Tibial nerve (tissue), 3 donors: ENCODE data around the gene LRRC37B.
"Not testable (repeated sequence)": the region's sequence is repeated elsewhere in the genome, so short reads cannot be mapped to it uniquely, and the experiment has no call there.

ENCODE experiments used
- CTCF ChIP-seq, 5 experiments: fragments of 200-600 bp in 3 of 5; fragments of 450-650 bp in 2 of 5; sonication (generic) in 3 of 5; IDR thresholded peaks; one replicate each; pipeline ENCODE4 v1.5.1; 2016 to 2019; ENCODE audit warnings: antibody characterized with exemption in 5 of 5, mild to moderate bottlenecking in 3 of 5, moderate library complexity in 2 of 5
- POLR2A ChIP-seq, 2 donors: fragments of 450-650 bp; IDR thresholded peaks; one replicate each; pipeline ENCODE4 v1.6.1; 2017; ENCODE audit warnings: antibody characterized with exemption in 2 of 2, mild to moderate bottlenecking in 2 of 2, moderate library complexity in 2 of 2

- not testable (repeated sequence) for TF ChIP-seq CTCF, POLR2A (IDR thresholded peaks at IDR 0.05)
Measured at GRCh38 chr17:31974269-31975071, 32.7 kb upstream of the LRRC37B start.
